Astrocyte (in vitro differentiated cells and primary cell): ENCODE results near the gene ADAMTS16. TPM values are rescaled to one million over a fixed set of nuclear protein-coding genes. Genes with fewer than 3 reads are reported as not detected.

ENCODE experiments used
- DNase-seq: peaks from one replicate; pipeline ENCODE4 v3.0.0-alpha.2; 2010; ENCODE audit warnings: low read depth
- FAIRE-seq: peaks from 2 replicates; lab custom pipeline; 2011; peaks lifted over from hg19 to GRCh38; lab: Jason Lieb, UNC
- H2AFZ ChIP-seq: 2 replicates; pipeline ENCODE4 v1.6.0; 2012; ENCODE audit warnings: low read depth, low read length, inconsistent platforms
- H3K27ac ChIP-seq: 2 replicates; pipeline ENCODE4 v1.5.1; 2011; ENCODE audit warnings: low read depth, low read length, inconsistent platforms
- H3K27me3 ChIP-seq: 2 replicates; pipeline ENCODE4 v1.6.0; 2011; ENCODE audit warnings: low read length, inconsistent platforms; ENCODE audit not compliant: insufficient read depth
- H3K36me3 ChIP-seq: 2 replicates; pipeline ENCODE4 v1.5.1; 2011; ENCODE audit warnings: low read length, inconsistent platforms; ENCODE audit not compliant: insufficient read depth
- H3K4me1 ChIP-seq: 2 replicates; pipeline ENCODE4 v1.5.1; 2011; ENCODE audit warnings: low read length, inconsistent platforms; ENCODE audit not compliant: insufficient read depth
- H3K4me2 ChIP-seq: 2 replicates; pipeline ENCODE4 v1.6.0; 2012; ENCODE audit warnings: low read length, inconsistent platforms
- H3K4me3 ChIP-seq: 2 replicates; pipeline ENCODE4 v1.5.1; 2011; ENCODE audit warnings: low read depth, mild to moderate bottlenecking, low read length, inconsistent platforms; ENCODE audit not compliant: insufficient read depth
- H3K79me2 ChIP-seq: 2 replicates; pipeline ENCODE4 v1.6.0; 2012; ENCODE audit warnings: mild to moderate bottlenecking, low read length, inconsistent platforms; ENCODE audit not compliant: insufficient read depth
- H3K9ac ChIP-seq: 2 replicates; pipeline ENCODE4 v1.6.0; 2012; ENCODE audit warnings: mild to moderate bottlenecking, low read length, inconsistent platforms
- H3K9me3 ChIP-seq: 2 replicates; pipeline ENCODE4 v1.5.1; 2012; ENCODE audit warnings: low read depth, mild to moderate bottlenecking, low read length, inconsistent platforms; ENCODE audit not compliant: insufficient read depth
- H4K20me1 ChIP-seq: 2 replicates; pipeline ENCODE4 v1.6.0; 2012; ENCODE audit warnings: low read length, inconsistent platforms; ENCODE audit not compliant: insufficient read depth
- H3K27ac Mint-ChIP-seq: one replicate; pipeline ENCODE4 v1.8.0; 2021; ENCODE audit warnings: mild to moderate bottlenecking, mixed read lengths; ENCODE audit not compliant: unreplicated experiment
- H3K27me3 Mint-ChIP-seq: one replicate; pipeline ENCODE4 v1.8.0; 2021; ENCODE audit warnings: low read depth, mixed read lengths; ENCODE audit not compliant: unreplicated experiment
- H3K36me3 Mint-ChIP-seq: one replicate; pipeline ENCODE4 v1.8.0; 2021; ENCODE audit warnings: low read depth, mixed read lengths; ENCODE audit not compliant: unreplicated experiment
- H3K4me1 Mint-ChIP-seq: one replicate; pipeline ENCODE4 v1.8.0; 2021; ENCODE audit warnings: low read depth, mixed read lengths; ENCODE audit not compliant: unreplicated experiment
- H3K4me3 Mint-ChIP-seq: one replicate; pipeline ENCODE4 v1.8.0; 2021; ENCODE audit warnings: mild to moderate bottlenecking, moderate library complexity, mixed read lengths; ENCODE audit not compliant: unreplicated experiment
- H3K9me3 Mint-ChIP-seq: one replicate; pipeline ENCODE4 v1.8.0; 2021; ENCODE audit warnings: mild to moderate bottlenecking, mixed read lengths; ENCODE audit not compliant: unreplicated experiment
- CTCF ChIP-seq: IDR thresholded peaks from 2 replicates; pipeline ENCODE4 v1.5.1; 2011; ENCODE audit warnings: low read depth, mild to moderate bottlenecking, inconsistent platforms, low read length, moderate library complexity; ENCODE audit not compliant: insufficient read depth
- EZH2 ChIP-seq: IDR thresholded peaks from 2 replicates; pipeline ENCODE4 v1.6.1; 2012; ENCODE audit warnings: mild to moderate bottlenecking, low read length, inconsistent platforms; ENCODE audit not compliant: insufficient read depth
- total RNA-seq: library from RNA; stranded (reverse); gene quantifications from 2 replicates; pipeline ENCODE4 v1.2.1, GENCODE V29; 2021

Gene ADAMTS16
- total RNA-seq, 1 donor from 2014 or later, result 5.7 TPM

DNA sequence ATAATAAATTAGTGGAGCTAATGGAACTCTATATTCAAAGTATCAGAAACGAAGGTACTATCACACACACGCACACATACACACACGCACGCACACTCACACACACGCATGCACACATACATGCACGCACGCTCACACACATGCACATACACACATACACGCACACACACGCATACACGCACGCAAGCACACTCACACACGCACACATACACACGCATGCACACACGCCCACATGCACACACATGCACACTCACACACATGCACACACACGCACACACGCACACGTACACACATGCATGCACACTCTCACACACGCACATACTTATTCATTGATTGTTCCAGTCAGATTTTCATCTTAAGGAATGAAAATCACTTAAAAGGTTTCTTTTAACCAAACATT, 212.5 kb downstream of the ADAMTS16 start:
- Histone ChIP-seq H3K4me1 (peaks cover 26% of the 10 kb centered on the region), H3K4me3 (no peak overlapping the region), H3K27ac (no peak overlapping the region), H2AFZ (no peak overlapping the region), H4K20me1 (no peaks in the 10 kb centered on the region), H3K4me2 (no peak overlapping the region), H3K79me2 (no peaks in the 10 kb centered on the region), H3K27me3 (no peaks in the 10 kb centered on the region), H3K9ac (no peak overlapping the region), H3K9me3 (no peaks in the 10 kb centered on the region), H3K36me3 (no peaks in the 10 kb centered on the region)
- TF ChIP-seq CTCF (no peak), EZH2 (no peak)
- DNase-seq, result no peak
- FAIRE-seq, result no peak
- Mint-ChIP-seq H3K36me3 (no peaks in the 10 kb centered on the region), H3K27me3 (no peaks in the 10 kb centered on the region), H3K4me3 (no peak overlapping the region), H3K9me3 (no peaks in the 10 kb centered on the region), H3K4me1 (peaks cover 16% of the 10 kb centered on the region), H3K27ac (no peak overlapping the region)

- Histone ChIP-seq H2AFZ (no peak overlapping the region), H3K4me1 (peaks cover 26% of the 10 kb centered on the region), H3K79me2 (no peaks in the 10 kb centered on the region), H3K4me3 (no peak overlapping the region), H3K27me3 (no peaks in the 10 kb centered on the region), H4K20me1 (no peaks in the 10 kb centered on the region), H3K9ac (no peak overlapping the region), H3K9me3 (no peaks in the 10 kb centered on the region), H3K27ac (no peak overlapping the region), H3K36me3 (no peaks in the 10 kb centered on the region), H3K4me2 (no peak overlapping the region)
- DNase-seq (no peak), FAIRE-seq (no peak)
- Mint-ChIP-seq H3K27me3 (no peaks in the 10 kb centered on the region), H3K9me3 (no peaks in the 10 kb centered on the region), H3K27ac (no peak overlapping the region), H3K4me3 (no peak overlapping the region), H3K4me1 (peaks cover 16% of the 10 kb centered on the region), H3K36me3 (no peaks in the 10 kb centered on the region)
- TF ChIP-seq EZH2 (no peak), CTCF (no peak)
Measured at GRCh38 chr5:5353681-5354080, 213.6 kb downstream of the ADAMTS16 start.

DNA sequence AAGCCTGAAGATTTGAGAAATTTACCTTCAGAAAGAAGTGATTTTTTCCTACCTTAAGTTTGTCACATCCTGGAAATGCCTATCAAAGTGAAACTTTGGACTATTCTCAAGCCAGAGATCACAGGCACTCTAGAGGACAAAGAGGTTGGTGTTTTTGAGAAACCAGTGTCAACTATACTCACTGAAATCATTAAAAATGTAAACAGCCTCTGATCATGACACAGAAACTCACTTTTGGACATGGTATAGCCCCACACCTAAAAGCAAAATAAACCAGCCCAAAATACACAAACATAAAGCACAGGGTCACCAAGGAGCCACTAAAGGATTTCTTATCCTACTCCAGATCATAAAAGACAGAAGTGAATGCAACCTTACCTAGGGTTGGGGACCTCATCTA, 216.6 kb downstream of the ADAMTS16 start:
- DNase-seq, result no peak

More for the DNA sequence above, 216.6 kb downstream of the ADAMTS16 start:
- Mint-ChIP-seq H3K27ac (no peak overlapping the region), H3K4me3 (no peak overlapping the region), H3K36me3 (no peaks in the 10 kb centered on the region), H3K4me1 (peaks cover 5% of the 10 kb centered on the region), H3K9me3 (no peaks in the 10 kb centered on the region), H3K27me3 (no peaks in the 10 kb centered on the region)
- Histone ChIP-seq H3K4me2 (no peak overlapping the region), H4K20me1 (no peaks in the 10 kb centered on the region), H3K4me3 (no peak overlapping the region), H2AFZ (no peak overlapping the region), H3K4me1 (peaks cover 3% of the 10 kb centered on the region), H3K27ac (no peak overlapping the region), H3K27me3 (no peaks in the 10 kb centered on the region), H3K36me3 (no peaks in the 10 kb centered on the region), H3K79me2 (no peaks in the 10 kb centered on the region), H3K9me3 (no peaks in the 10 kb centered on the region), H3K9ac (no peak overlapping the region)
- no peak for FAIRE-seq
- TF ChIP-seq EZH2 (no peak), CTCF (no peak)
